ENCODE results near the gene ZFP69B.
"Not testable (repeated sequence)": the region's sequence is repeated elsewhere in the genome, so short reads cannot be mapped to it uniquely, and the experiment has no call there.

Gene ZFP69B

GRCh38 chr1:40432644-40433390, 17.5 kb upstream of the ZFP69B start:
- no peak for DNase-seq (ENCODE audit: low read depth, low spot score)
- no peak overlapping the region for H3K4me3 ChIP-seq (ENCODE audit: low read length)

- no peak overlapping the region for H3K4me3 ChIP-seq (ENCODE audit: low read length)
- no peak for DNase-seq (ENCODE audit: low read depth, low spot score)
These were observed 14.8 kb upstream of the ZFP69B start for GRCh38 chr1:40435471-40435870.

- no peak overlapping the region for H3K4me3 ChIP-seq (ENCODE audit: low read length)
- no peak for DNase-seq (ENCODE audit: low read depth, low spot score)
These were observed 14.4 kb upstream of the ZFP69B start for GRCh38 chr1:40435876-40436275.

GRCh38 chr1:40438391-40439015, 11.8 kb upstream of the ZFP69B start:
- H3K4me3 ChIP-seq (ENCODE audit: low read length): no peak overlapping the region
- peak; percentile 24 for DNase-seq (ENCODE audit: low read depth, low spot score)

- H3K4me3 ChIP-seq (ENCODE audit: low read length): no peak overlapping the region
- no peak for DNase-seq (ENCODE audit: low read depth, low spot score)
These were observed 11.0 kb upstream of the ZFP69B start for GRCh38 chr1:40439247-40439646.

GRCh38 chr1:40450495-40451237, 390 bp downstream of the ZFP69B start:
- DNase-seq (ENCODE audit: low read depth, low spot score): no peak
- H3K4me3 ChIP-seq (ENCODE audit: low read length): peak overlapping the region; percentile 53

- DNase-seq (ENCODE audit: low read depth, low spot score): no peak
- no peak overlapping the region for H3K4me3 ChIP-seq (ENCODE audit: low read length)
These were observed 936 bp downstream of the ZFP69B start for GRCh38 chr1:40451238-40451585.

- DNase-seq (ENCODE audit: low read depth, low spot score): no peak
- H3K4me3 ChIP-seq (ENCODE audit: low read length): no peak overlapping the region
These were observed 4.6 kb downstream of the ZFP69B start for GRCh38 chr1:40454873-40455272.

GRCh38 chr1:40462956-40463590, 12.8 kb downstream of the ZFP69B start:
- DNase-seq (ENCODE audit: low read depth, low spot score): no peak
- no peak overlapping the region for H3K4me3 ChIP-seq (ENCODE audit: low read length)

- no peak for DNase-seq (ENCODE audit: low read depth, low spot score)
- no peak overlapping the region for H3K4me3 ChIP-seq (ENCODE audit: low read length)
These were observed 19.1 kb downstream of the ZFP69B start for GRCh38 chr1:40469327-40469726.

GRCh38 chr1:40475268-40475667, 25.0 kb downstream of the ZFP69B start:
- no peak overlapping the region for H3K4me3 ChIP-seq (ENCODE audit: low read length)
- DNase-seq (ENCODE audit: low read depth, low spot score): no peak

GRCh38 chr1:40476924-40477677, 26.8 kb downstream of the ZFP69B start, which contains the start of gene ZFP69:
TSS of gene ZFP69 (plus strand) at chr1:40477290. CDS start at chr1:40479362, 2,072 bp downstream.
- DNase-seq (ENCODE audit: low read depth, low spot score): no peak
- H3K4me3 ChIP-seq (ENCODE audit: low read length): no peak within 1 kb of the TSS

GRCh38 chr1:40477678-40478053, 27.4 kb downstream of the ZFP69B start:
- H3K4me3 ChIP-seq (ENCODE audit: low read length): no peak overlapping the region
- no peak for DNase-seq (ENCODE audit: low read depth, low spot score)

- DNase-seq (ENCODE audit: low read depth, low spot score): no peak
- H3K4me3 ChIP-seq (ENCODE audit: low read length): no peak overlapping the region
These were observed 28.0 kb downstream of the ZFP69B start for GRCh38 chr1:40478276-40478675.

- H3K4me3 ChIP-seq (ENCODE audit: low read length): no peak overlapping the region
- no peak for DNase-seq (ENCODE audit: low read depth, low spot score)
These were observed 28.9 kb downstream of the ZFP69B start for GRCh38 chr1:40479156-40479555.

GRCh38 chr1:40495315-40495903, 45.1 kb downstream of the ZFP69B start:
- DNase-seq (ENCODE audit: low read depth, low spot score): no peak

GRCh38 chr1:40502651-40503050, 52.4 kb downstream of the ZFP69B start:
- H3K4me3 ChIP-seq (ENCODE audit: low read length); DNase-seq (ENCODE audit: low read depth, low spot score): not testable (repeated sequence)

More at GRCh38 chr1:40495315-40495903, 45.1 kb downstream of the ZFP69B start:
- H3K4me3 ChIP-seq (ENCODE audit: low read length): no peak overlapping the region

- DNase-seq (ENCODE audit: low read depth, low spot score): no peak
- H3K4me3 ChIP-seq (ENCODE audit: low read length): peak overlapping the region; percentile 83
These were observed 57.7 kb downstream of the ZFP69B start for GRCh38 chr1:40507973-40508372.

Measured in Jurkat, Clone E6-1 (cell line).